ENCODE results near the gene RAI1. TPM values are rescaled to one million over a fixed set of nuclear protein-coding genes. Genes with fewer than 3 reads are reported as not detected.

The RAI1 gene
- total and polyA plus RNA-seq, 10 of the 15 experiments (the other 5 are each of a cell fraction or from before 2014, with no cell fraction given), result 0.66 to 37.7 (median 6.0) TPM

DNA sequence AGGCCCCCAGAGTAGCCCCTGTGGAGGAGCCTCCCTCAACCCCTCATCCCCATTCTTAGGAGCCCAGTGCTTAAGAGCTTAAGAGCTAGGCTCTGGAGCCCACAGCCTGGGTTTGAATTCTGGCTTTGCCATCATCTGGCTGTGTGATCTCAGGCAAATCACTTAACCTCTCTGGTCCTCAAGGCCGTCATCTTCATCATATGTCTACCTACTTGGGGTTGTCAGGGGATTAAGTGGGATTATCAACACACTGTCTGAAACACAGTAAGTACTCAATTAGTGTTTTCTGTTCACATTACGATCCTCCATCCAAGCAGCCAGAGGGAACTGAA lies 150.7 kb downstream of the RAI1 start:
- no peak for TF ChIP-seq CHD4 (IDR thresholded peaks at IDR 0.05)
- TF ChIP-seq, protein P1, sequence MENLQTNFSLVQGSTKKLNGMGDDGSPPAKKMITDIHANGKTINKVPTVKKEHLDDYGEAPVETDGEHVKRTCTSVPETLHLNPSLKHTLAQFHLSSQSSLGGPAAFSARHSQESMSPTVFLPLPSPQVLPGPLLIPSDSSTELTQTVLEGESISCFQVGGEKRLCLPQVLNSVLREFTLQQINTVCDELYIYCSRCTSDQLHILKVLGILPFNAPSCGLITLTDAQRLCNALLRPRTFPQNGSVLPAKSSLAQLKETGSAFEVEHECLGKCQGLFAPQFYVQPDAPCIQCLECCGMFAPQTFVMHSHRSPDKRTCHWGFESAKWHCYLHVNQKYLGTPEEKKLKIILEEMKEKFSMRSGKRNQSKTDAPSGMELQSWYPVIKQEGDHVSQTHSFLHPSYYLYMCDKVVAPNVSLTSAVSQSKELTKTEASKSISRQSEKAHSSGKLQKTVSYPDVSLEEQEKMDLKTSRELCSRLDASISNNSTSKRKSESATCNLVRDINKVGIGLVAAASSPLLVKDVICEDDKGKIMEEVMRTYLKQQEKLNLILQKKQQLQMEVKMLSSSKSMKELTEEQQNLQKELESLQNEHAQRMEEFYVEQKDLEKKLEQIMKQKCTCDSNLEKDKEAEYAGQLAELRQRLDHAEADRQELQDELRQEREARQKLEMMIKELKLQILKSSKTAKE (IDR thresholded peaks at IDR 0.05; ENCODE audit: low read depth, poor library complexity, severe bottlenecking), result no peak
- no peak for TF ChIP-seq NFIC (IDR thresholded peaks at IDR 0.05; ENCODE audit: low read depth, low read length)
- no peaks in the 10 kb centered on the region for H3K9me3 ChIP-seq (replicated peaks; ENCODE audit: control insufficient read depth, insufficient read depth, low read length)
- H3K4me1 ChIP-seq (ENCODE audit: control insufficient read depth, insufficient read depth, low read length), result peaks cover 22% of the 10 kb centered on the region
- H3K27ac ChIP-seq (ENCODE audit: control insufficient read depth, insufficient read depth), result no peak overlapping the region
- ChIA-PET POLR2A (interaction anchor here (8.0 kb wide), 1 partner anchor 9 kb away, joined by 163 read pairs; no protein-coding TSS in a partner anchor), CTCF (interaction anchor here (0.6 kb wide), 1 partner anchor 10 kb away, joined by 3 read pairs; no protein-coding TSS in a partner anchor), SMC1A (ENCODE audit: uncharacterized antibody, unreplicated experiment) (interaction anchor here (1.0 to 6.2 kb wide), 5 partner anchors 11 to 87 kb away, joined by 3 to 46 read pairs (median 4); no protein-coding TSS in a partner anchor), RAD21 (ENCODE audit: unreplicated experiment) (interaction anchor here (1.1 kb wide), 1 partner anchor 12 kb away, joined by 4 read pairs; no protein-coding TSS in a partner anchor)
- ATAC-seq (no peak), FAIRE-seq (no peak), DNase-seq (ENCODE audit: low read depth, low spot score) (no peak)
- H3K36me3 ChIP-seq (ENCODE audit: control insufficient read depth in 2 of 2, insufficient read depth in 2 of 2, low read length in 1 of 2), result no peaks in the 10 kb centered on the region
- BruUV-seq (replicated peaks), result no TSS peak
- H3K9ac ChIP-seq (ENCODE audit: control insufficient read depth, insufficient read depth, low read length), result no peak overlapping the region
- intact Hi-C loops (cut with micrococcal nuclease; ENCODE audit: unreplicated experiment) (loop anchor here (10.0 kb wide), 1 partner anchor 847 kb away; no protein-coding TSS in a partner anchor), in situ Hi-C loops (cut with MboI) (no loop called here)
- no peak overlapping the region for H3K4me3 ChIP-seq
- 93% methylated on average over 2 of the region's 2 CpGs for whole genome bisulfite sequencing (ENCODE audit: insufficient coverage, insufficient replicate concordance, low lambda C conversion rate, missing lambda C conversion rate)
- no peak overlapping the region for H2AFZ ChIP-seq (ENCODE audit: control insufficient read depth, low read depth, low read length)
- no peak overlapping the region for H3K4me2 ChIP-seq (ENCODE audit: control insufficient read depth, insufficient read depth)
- H4K20me1 ChIP-seq (ENCODE audit: control insufficient read depth, insufficient read depth), result no peaks in the 10 kb centered on the region
- H3K27me3 ChIP-seq (replicated peaks in 1 of 2; ENCODE audit: control insufficient read depth in 2 of 2, insufficient read depth in 2 of 2, low read length in 1 of 2), result no peaks in the 10 kb centered on the region
- H3K79me2 ChIP-seq (ENCODE audit: control insufficient read depth, insufficient read depth, low read length), result peaks cover 15% of the 10 kb centered on the region
